ENCODE results near the gene ACACA.
"Not testable (repeated sequence)": the region's sequence is repeated elsewhere in the genome, so short reads cannot be mapped to it uniquely, and the experiment has no call there.

ACACA gene

GRCh38 chr17:37164057-37164456 is 242.6 kb downstream of the ACACA start:
- DNase-seq, result no peak

- DNase-seq, result no peak
Measured at GRCh38 chr17:37162800-37163199, 243.8 kb downstream of the ACACA start.

- no peak for DNase-seq
Measured at GRCh38 chr17:37160944-37161343, 245.7 kb downstream of the ACACA start.

GRCh38 chr17:37158290-37158689 is 248.3 kb downstream of the ACACA start:
- DNase-seq, result no peak

- DNase-seq, result no peak
Measured at GRCh38 chr17:37148156-37148555, 258.5 kb downstream of the ACACA start.

GRCh38 chr17:37147301-37147812 is 259.3 kb downstream of the ACACA start:
- DNase-seq, result no peak

- no peak for DNase-seq
Measured at GRCh38 chr17:37146086-37147064, 260.3 kb downstream of the ACACA start.

- no peak for DNase-seq
Measured at GRCh38 chr17:37144075-37144701, 262.4 kb downstream of the ACACA start.

GRCh38 chr17:37143558-37143957 is 263.1 kb downstream of the ACACA start:
- DNase-seq, result not testable (repeated sequence)

- no peak for DNase-seq
Measured at GRCh38 chr17:37142294-37142896, 264.2 kb downstream of the ACACA start.

- no peak for DNase-seq
Measured at GRCh38 chr17:37138571-37139120, 268.0 kb downstream of the ACACA start.

GRCh38 chr17:37137906-37138514 is 268.6 kb downstream of the ACACA start:
- DNase-seq, result no peak

GRCh38 chr17:37137070-37137610 is 269.5 kb downstream of the ACACA start:
- no peak for DNase-seq

GRCh38 chr17:37135576-37135975 is 271.1 kb downstream of the ACACA start:
- DNase-seq, result no peak

- DNase-seq, result no peak
Measured at GRCh38 chr17:37134050-37134449, 272.6 kb downstream of the ACACA start.

GRCh38 chr17:37133136-37133535 is 273.5 kb downstream of the ACACA start:
- DNase-seq, result no peak

GRCh38 chr17:37131669-37132611 is 274.7 kb downstream of the ACACA start:
- no peak for DNase-seq

GRCh38 chr17:37130984-37131446 is 275.6 kb downstream of the ACACA start:
- no peak for DNase-seq

GRCh38 chr17:37124821-37125173 is 281.8 kb downstream of the ACACA start:
- DNase-seq, result no peak

GRCh38 chr17:37123941-37124820 is 282.5 kb downstream of the ACACA start:
- DNase-seq, result no peak

All from activated CD4-positive, alpha-beta T cell treated with anti-CD3 and anti-CD28 coated beads, Interleukin-2, amount 50 U/mL, for 48 hours (primary cell).